Calu3 (cell line): ENCODE data around the gene TSR3. TPM values are rescaled to one million over a fixed set of nuclear protein-coding genes. Genes with fewer than 3 reads are reported as not detected.

Experiments
- BruUV-seq: library from RNA; stranded (reverse); fragments of 400-500 nt; replicated peaks from 2 replicates; lab custom pipeline; 2021; lab: Mats Ljungman, UMichigan
- CTCF ChIA-PET: fragments of 300-600 bp; sonication (Branson Sonifier 250); formaldehyde crosslinking; loops from one replicate; lab custom pipeline; 2022; ENCODE audit warnings: antibody characterized with exemption; lab: Charles Lee
- DNase-seq: peaks from one replicate; pipeline ENCODE4 v3.0.0; 2022
- H3K27ac Mint-ChIP-seq: one replicate; pipeline ENCODE4 v1.8.0; 2022; ENCODE audit warnings: mixed read lengths; ENCODE audit not compliant: unreplicated experiment
- H3K27me3 Mint-ChIP-seq: one replicate; pipeline ENCODE4 v1.8.0; 2022; ENCODE audit warnings: mixed read lengths; ENCODE audit not compliant: unreplicated experiment
- H3K36me3 Mint-ChIP-seq: one replicate; pipeline ENCODE4 v1.8.0; 2022; ENCODE audit warnings: mild to moderate bottlenecking, moderate library complexity, mixed read lengths; ENCODE audit not compliant: insufficient read depth, unreplicated experiment
- H3K4me1 Mint-ChIP-seq: one replicate; pipeline ENCODE4 v1.8.0; 2022; ENCODE audit warnings: mild to moderate bottlenecking, low read depth, mixed read lengths; ENCODE audit not compliant: unreplicated experiment
- H3K4me3 Mint-ChIP-seq: one replicate; pipeline ENCODE4 v1.8.0; 2022; ENCODE audit warnings: mild to moderate bottlenecking, low read depth, moderate library complexity, mixed read lengths; ENCODE audit not compliant: unreplicated experiment
- H3K9me3 Mint-ChIP-seq: one replicate; pipeline ENCODE4 v1.8.0; 2022; ENCODE audit warnings: low read depth, mixed read lengths; ENCODE audit not compliant: unreplicated experiment
- CTCF ChIP-seq: fragments of 200-600 bp; IDR thresholded peaks from one replicate; pipeline ENCODE4 v1.8.0; 2022; ENCODE audit warnings: antibody characterized with exemption; ENCODE audit not compliant: unreplicated experiment
- intact Hi-C: fragments of 100-400 bp; cut with micrococcal nuclease; formaldehyde crosslinking; loops from one replicate; pipeline ENCODE4 v1.10.0; 2022; ENCODE audit not compliant: unreplicated experiment
- total RNA-seq: library from RNA; stranded (reverse); gene quantifications from 2 replicates; pipeline ENCODE4 v1.2.3, GENCODE V29; 2022

The TSR3 gene
- total RNA-seq, 1 experiment from 2014 or later, result 59.4 TPM

GRCh38 chr16:1348926-1349325, 2.8 kb downstream of the TSR3 start:
- Mint-ChIP-seq H3K9me3 (no peaks in the 10 kb centered on the region), H3K4me3 (no peak overlapping the region), H3K27ac (no peak overlapping the region), H3K4me1 (peaks cover 19% of the 10 kb centered on the region), H3K36me3 (peaks cover 52% of the 10 kb centered on the region), H3K27me3 (peaks cover 1% of the 10 kb centered on the region)
- intact Hi-C loops, result no loop called here
- DNase-seq, result no peak
- BruUV-seq, result no TSS peak
- TF ChIP-seq CTCF, result no peak
- CTCF ChIA-PET, result interaction anchor here (0.8 kb wide), 1 partner anchor 10 kb away, joined by 3 read pairs; no protein-coding TSS in a partner anchor

GRCh38 chr16:1348441-1348840, 3.2 kb downstream of the TSR3 start:
- H3K9me3 Mint-ChIP-seq, result no peaks in the 10 kb centered on the region
- no TSS peak for BruUV-seq
- peaks cover 54% of the 10 kb centered on the region for H3K36me3 Mint-ChIP-seq
- H3K4me1 Mint-ChIP-seq, result peaks cover 18% of the 10 kb centered on the region
- CTCF ChIA-PET, result interaction anchor here (0.8 kb wide), 1 partner anchor 10 kb away, joined by 3 read pairs; no protein-coding TSS in a partner anchor
- intact Hi-C loops, result no loop called here
- no peak overlapping the region for H3K27ac Mint-ChIP-seq
- H3K27me3 Mint-ChIP-seq, result peaks cover 6% of the 10 kb centered on the region
- H3K4me3 Mint-ChIP-seq, result no peak overlapping the region
- TF ChIP-seq CTCF, result no peak
- no peak for DNase-seq

GRCh38 chr16:1347962-1348361, 3.7 kb downstream of the TSR3 start:
- H3K36me3 Mint-ChIP-seq, result peaks cover 59% of the 10 kb centered on the region
- intact Hi-C loops, result no loop called here
- H3K4me1 Mint-ChIP-seq, result peaks cover 18% of the 10 kb centered on the region
- no peak for DNase-seq
- peak overlapping the region; percentile 54 for H3K27ac Mint-ChIP-seq
- peaks cover 11% of the 10 kb centered on the region for H3K27me3 Mint-ChIP-seq
- CTCF ChIA-PET, result no interaction called here
- no peaks in the 10 kb centered on the region for H3K9me3 Mint-ChIP-seq
- BruUV-seq, result no TSS peak
- TF ChIP-seq CTCF, result no peak
- H3K4me3 Mint-ChIP-seq, result no peak overlapping the region

- no peak for DNase-seq
- Mint-ChIP-seq H3K36me3 (peaks cover 60% of the 10 kb centered on the region), H3K9me3 (no peaks in the 10 kb centered on the region), H3K4me3 (no peak overlapping the region), H3K4me1 (peaks cover 16% of the 10 kb centered on the region), H3K27me3 (peaks cover 16% of the 10 kb centered on the region), H3K27ac (peak overlapping the region; percentile 54)
- no TSS peak for BruUV-seq
- no peak for TF ChIP-seq CTCF
- CTCF ChIA-PET, result interaction anchor here (1.7 kb wide), 1 partner anchor 10 kb away, joined by 7 read pairs; no protein-coding TSS in a partner anchor
- intact Hi-C loops, result no loop called here
Measured at GRCh38 chr16:1347286-1347855, 4.3 kb downstream of the TSR3 start.
